DND-41 (cell line): ENCODE results near the gene CYB561.

Experiments used
- CTCF ChIP-seq: IDR thresholded peaks from 2 replicates; pipeline ENCODE4 v1.5.1; 2012; ENCODE audit warnings: borderline replicate concordance, low read length, moderate library complexity, mild to moderate bottlenecking; ENCODE audit not compliant: poor library complexity, severe bottlenecking; ENCODE audit errors: extremely low read depth
- EZH2 ChIP-seq: IDR thresholded peaks from 3 replicates; pipeline ENCODE4 v1.6.1; 2012; ENCODE audit warnings: borderline replicate concordance, low read depth, mild to moderate bottlenecking, moderate library complexity, low read length, inconsistent platforms; ENCODE audit not compliant: severe bottlenecking

- TF ChIP-seq CTCF, result no peak
- TF ChIP-seq EZH2, result no peak
These were observed at the start of gene CYB561 for GRCh38 chr17:63445954-63446752.
